Left ventricle myocardium inferior (tissue), 1 donor: ENCODE measurements around the gene FLOT1. TPM values are rescaled to one million over a fixed set of nuclear protein-coding genes. Genes with fewer than 3 reads are reported as not detected.

Experiments
- DNase-seq: peaks from one replicate; pipeline ENCODE4 v3.0.0-alpha.2; 2020
- H3K27ac ChIP-seq: fragments of 200-600 bp; replicated peaks from 2 replicates; pipeline ENCODE4 v1.8.0; 2021
- H3K27me3 ChIP-seq: fragments of 200-600 bp; 2 replicates; pipeline ENCODE4 v1.8.0; 2021; ENCODE audit warnings: low read depth
- H3K36me3 ChIP-seq: fragments of 200-600 bp; 2 replicates; pipeline ENCODE4 v1.8.0; 2021
- H3K4me1 ChIP-seq: fragments of 200-600 bp; 2 replicates; pipeline ENCODE4 v1.8.0; 2021
- H3K4me3 ChIP-seq: fragments of 200-600 bp; 2 replicates; pipeline ENCODE4 v1.8.0; 2021; ENCODE audit warnings: mild to moderate bottlenecking, moderate library complexity
- H3K9me3 ChIP-seq: fragments of 200-600 bp; replicated peaks from 2 replicates; pipeline ENCODE4 v1.8.0; 2021
- CTCF ChIP-seq: fragments of 200-600 bp; IDR thresholded peaks from 2 replicates; pipeline ENCODE4 v1.8.0; 2021; ENCODE audit warnings: antibody characterized with exemption, mild to moderate bottlenecking, borderline replicate concordance
- intact Hi-C: fragments of 100-400 bp; cut with micrococcal nuclease; formaldehyde crosslinking; loops from one replicate; pipeline ENCODE4 v1.11.0; 2022
- total RNA-seq: library from RNA; stranded (reverse); fragmentation: NEBNext Ultra II Directional; extraction: Animal tissue kit (Norgen Biotek cat#: 25700); gene quantifications from one replicate; pipeline ENCODE4 v1.2.1, GENCODE V29; 2021
- donor health status: DM: no; HTN: yes; CAD: no; lungs with severe emphysema.

The FLOT1 gene
- total RNA-seq, 1 donor from 2014 or later = 223 TPM

GRCh38 chr6:30683183-30683979, 59.1 kb downstream of the FLOT1 start:
- peak; percentile 37 for DNase-seq
- Histone ChIP-seq H3K36me3 (peaks cover 17% of the 10 kb centered on the region), H3K4me1 (peaks cover 97% of the 10 kb centered on the region), H3K27me3 (no peaks in the 10 kb centered on the region), H3K4me3 (peak overlapping the region; percentile 83), H3K9me3 (no peaks in the 10 kb centered on the region), H3K27ac (peak overlapping the region; percentile 97)
- no peak for TF ChIP-seq CTCF
- intact Hi-C loops = no loop called here

- TF ChIP-seq CTCF = no peak
Observed at GRCh38 chr6:30682143-30683117, 60.1 kb downstream of the FLOT1 start.

GRCh38 chr6:30681766-30682142, 60.7 kb downstream of the FLOT1 start:
- no peaks in the 10 kb centered on the region for H3K27me3 ChIP-seq

More at GRCh38 chr6:30682143-30683117, 60.1 kb downstream of the FLOT1 start:
- Histone ChIP-seq H3K4me1 (peaks cover 88% of the 10 kb centered on the region), H3K36me3 (peaks cover 27% of the 10 kb centered on the region), H3K27me3 (no peaks in the 10 kb centered on the region), H3K4me3 (peak overlapping the region; percentile 83), H3K27ac (peak overlapping the region; percentile 97), H3K9me3 (no peaks in the 10 kb centered on the region)
- DNase-seq = peak; percentile 85
- intact Hi-C loops = no loop called here

GRCh38 chr6:30679765-30680535, 62.5 kb downstream of the FLOT1 start:
- no peak for TF ChIP-seq CTCF
- H3K36me3 ChIP-seq = peaks cover 44% of the 10 kb centered on the region
- peak overlapping the region; percentile 83 for H3K4me3 ChIP-seq
- H3K27me3 ChIP-seq = no peaks in the 10 kb centered on the region
- peaks cover 65% of the 10 kb centered on the region for H3K4me1 ChIP-seq
- intact Hi-C loops = loop anchor here (2.0 kb wide), 1 partner anchor 43 kb away; no protein-coding TSS in a partner anchor
- H3K9me3 ChIP-seq = no peaks in the 10 kb centered on the region
- no peak for DNase-seq
- peak overlapping the region; percentile 43 for H3K27ac ChIP-seq

More at GRCh38 chr6:30681766-30682142, 60.7 kb downstream of the FLOT1 start:
- Histone ChIP-seq H3K4me1 (peaks cover 81% of the 10 kb centered on the region), H3K36me3 (peaks cover 34% of the 10 kb centered on the region), H3K4me3 (peak overlapping the region; percentile 83), H3K9me3 (no peaks in the 10 kb centered on the region), H3K27ac (peak overlapping the region; percentile 97)
- no peak for TF ChIP-seq CTCF
- intact Hi-C loops = no loop called here
- DNase-seq = no peak
